Bronchial epithelial cell (primary cell): Measurements from ENCODE around the gene JAM3. TPM values are rescaled to one million over a fixed set of nuclear protein-coding genes. Genes with fewer than 3 reads are reported as not detected.

ENCODE experiments used
- DNase-seq: peaks from one replicate; pipeline ENCODE4 v3.0.0-alpha.2; 2010; ENCODE audit warnings: low read depth
- FAIRE-seq: peaks from 2 replicates; lab custom pipeline; 2011; peaks lifted over from hg19 to GRCh38; lab: Jason Lieb, UNC
- H3K27me3 ChIP-seq: 2 replicates; pipeline ENCODE4 v1.5.1; 2011; ENCODE audit warnings: low read length; ENCODE audit not compliant: control insufficient read depth, insufficient read depth
- H3K36me3 ChIP-seq: 2 replicates; pipeline ENCODE4 v1.5.1; 2011; ENCODE audit warnings: low read length; ENCODE audit not compliant: control insufficient read depth, insufficient read depth
- H3K4me3 ChIP-seq: 2 replicates; pipeline ENCODE4 v1.5.1; 2011; ENCODE audit warnings: mild to moderate bottlenecking, low read depth, low read length, control low read depth
- CTCF ChIP-seq: IDR thresholded peaks from 2 replicates; pipeline ENCODE4 v1.5.1; 2011; ENCODE audit warnings: mild to moderate bottlenecking, moderate library complexity, low read length, control low read depth, inconsistent platforms; ENCODE audit not compliant: insufficient read depth, severe bottlenecking
- total RNA-seq: library from RNA; depleted of rRNA; stranded (reverse); fragments of >200 nt; gene quantifications from 2 replicates; pipeline ENCODE4 v1.2.1, GENCODE V29; 2014

The JAM3 gene
- total RNA-seq, 1 donor from 2014 or later: 1.6 TPM

GRCh38 chr11:134116210-134116609 is 47.3 kb downstream of the JAM3 start:
- no peak for FAIRE-seq
- no peak for DNase-seq
- no peaks in the 10 kb centered on the region for H3K27me3 ChIP-seq
- no peak for TF ChIP-seq CTCF
- no peak overlapping the region for H3K4me3 ChIP-seq
- H3K36me3 ChIP-seq: no peaks in the 10 kb centered on the region

- Histone ChIP-seq H3K36me3 (no peaks in the 10 kb centered on the region), H3K27me3 (no peaks in the 10 kb centered on the region), H3K4me3 (no peak overlapping the region)
- no peak for FAIRE-seq
- DNase-seq: peak; percentile 25
- TF ChIP-seq CTCF: no peak
These were observed 49.1 kb downstream of the JAM3 start for GRCh38 chr11:134118006-134118405.

GRCh38 chr11:134119094-134119493 is 50.2 kb downstream of the JAM3 start:
- Histone ChIP-seq H3K27me3 (no peaks in the 10 kb centered on the region), H3K4me3 (no peak overlapping the region), H3K36me3 (no peaks in the 10 kb centered on the region)
- DNase-seq (peak; percentile 61), FAIRE-seq (no peak)
- no peak for TF ChIP-seq CTCF

- FAIRE-seq (no peak), DNase-seq (peak; percentile 90)
- H3K27me3 ChIP-seq: no peaks in the 10 kb centered on the region
- TF ChIP-seq CTCF: no peak
- no peaks in the 10 kb centered on the region for H3K36me3 ChIP-seq
- H3K4me3 ChIP-seq: no peak overlapping the region
These were observed 51.4 kb downstream of the JAM3 start for GRCh38 chr11:134120143-134120850.

- H3K27me3 ChIP-seq: peaks cover 3% of the 10 kb centered on the region
- no peaks in the 10 kb centered on the region for H3K36me3 ChIP-seq
- DNase-seq (no peak), FAIRE-seq (no peak)
- no peak for TF ChIP-seq CTCF
- no peak overlapping the region for H3K4me3 ChIP-seq
These were observed 52.2 kb downstream of the JAM3 start for GRCh38 chr11:134120921-134121526.
